ENCODE data around the gene TTLL11. TPM values are rescaled to one million over a fixed set of nuclear protein-coding genes. Genes with fewer than 3 reads are reported as not detected.

Gene TTLL11
- total RNA-seq, 4 donors from 2014 or later = 7.9 to 14.4 (median 9.7) TPM

DNA sequence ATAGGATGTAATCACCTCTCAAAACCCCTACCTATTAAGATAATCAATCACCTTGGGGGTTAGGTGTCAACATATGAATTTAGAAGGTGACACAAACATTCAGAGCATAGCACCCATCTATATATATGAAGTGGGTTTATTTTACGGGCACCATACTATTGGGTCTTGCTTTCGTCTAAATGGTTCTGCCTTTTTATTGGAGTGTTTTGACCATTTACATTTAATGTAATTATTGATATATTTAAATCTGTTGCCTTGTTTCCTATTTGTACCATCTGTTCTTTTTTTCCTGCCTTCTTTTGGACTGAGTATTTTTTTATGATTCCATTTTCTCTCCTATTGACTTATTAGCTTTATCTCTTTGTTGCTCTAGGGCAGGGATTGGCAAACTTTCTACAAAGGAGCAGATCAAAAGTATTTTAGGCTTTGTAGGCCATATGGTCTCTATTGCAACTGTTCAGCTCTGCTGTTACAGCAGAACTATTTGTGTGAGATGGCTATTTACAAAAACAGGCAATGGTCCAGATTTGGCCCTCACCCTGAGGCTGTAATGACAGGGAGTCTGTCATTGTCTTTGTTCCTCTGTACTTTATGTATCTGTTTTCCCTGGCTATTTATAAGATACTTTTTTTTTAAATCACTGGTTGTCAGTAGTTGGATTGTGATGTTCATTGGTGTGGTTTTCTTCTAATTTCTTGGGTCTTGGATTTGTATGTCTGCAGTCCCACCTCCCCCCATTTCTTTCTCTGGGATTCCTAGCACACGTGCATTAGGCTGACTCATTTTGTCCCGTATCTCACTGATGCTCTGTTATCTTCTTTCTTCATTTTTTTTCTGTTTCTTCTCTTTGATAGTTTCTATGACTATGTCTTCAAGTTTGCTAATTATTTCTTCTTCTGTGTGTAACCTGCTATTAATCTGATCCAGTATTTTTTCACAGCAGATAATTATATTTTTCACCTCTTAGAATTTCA lies 314.6 kb downstream of the TTLL11 start:
- Histone ChIP-seq H3K27ac (no peak overlapping the region), H3K9me3 (no peaks in the 10 kb centered on the region), H3K27me3 (no peaks in the 10 kb centered on the region), H3K36me3 (peaks cover 36 to 54% of the 10 kb centered on the region in 2 donors), H3K4me3 (replicated peaks in 1 of 3) (no peak overlapping the region), H3K4me1 (peaks cover 6 to 9% of the 10 kb centered on the region in 2 donors)
- DNase-seq = no peak
- intact Hi-C loops (cut with DNase I) = no loop called here
- TF ChIP-seq POLR2A (IDR thresholded peaks at IDR 0.05) = no peak
- TF ChIP-seq, protein P1, sequence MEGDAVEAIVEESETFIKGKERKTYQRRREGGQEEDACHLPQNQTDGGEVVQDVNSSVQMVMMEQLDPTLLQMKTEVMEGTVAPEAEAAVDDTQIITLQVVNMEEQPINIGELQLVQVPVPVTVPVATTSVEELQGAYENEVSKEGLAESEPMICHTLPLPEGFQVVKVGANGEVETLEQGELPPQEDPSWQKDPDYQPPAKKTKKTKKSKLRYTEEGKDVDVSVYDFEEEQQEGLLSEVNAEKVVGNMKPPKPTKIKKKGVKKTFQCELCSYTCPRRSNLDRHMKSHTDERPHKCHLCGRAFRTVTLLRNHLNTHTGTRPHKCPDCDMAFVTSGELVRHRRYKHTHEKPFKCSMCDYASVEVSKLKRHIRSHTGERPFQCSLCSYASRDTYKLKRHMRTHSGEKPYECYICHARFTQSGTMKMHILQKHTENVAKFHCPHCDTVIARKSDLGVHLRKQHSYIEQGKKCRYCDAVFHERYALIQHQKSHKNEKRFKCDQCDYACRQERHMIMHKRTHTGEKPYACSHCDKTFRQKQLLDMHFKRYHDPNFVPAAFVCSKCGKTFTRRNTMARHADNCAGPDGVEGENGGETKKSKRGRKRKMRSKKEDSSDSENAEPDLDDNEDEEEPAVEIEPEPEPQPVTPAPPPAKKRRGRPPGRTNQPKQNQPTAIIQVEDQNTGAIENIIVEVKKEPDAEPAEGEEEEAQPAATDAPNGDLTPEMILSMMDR (IDR thresholded peaks at IDR 0.05) = no peak
- 92 to 94% methylated on average over 4 of the region's 4 CpGs for WGBS, 2 donors

DNA sequence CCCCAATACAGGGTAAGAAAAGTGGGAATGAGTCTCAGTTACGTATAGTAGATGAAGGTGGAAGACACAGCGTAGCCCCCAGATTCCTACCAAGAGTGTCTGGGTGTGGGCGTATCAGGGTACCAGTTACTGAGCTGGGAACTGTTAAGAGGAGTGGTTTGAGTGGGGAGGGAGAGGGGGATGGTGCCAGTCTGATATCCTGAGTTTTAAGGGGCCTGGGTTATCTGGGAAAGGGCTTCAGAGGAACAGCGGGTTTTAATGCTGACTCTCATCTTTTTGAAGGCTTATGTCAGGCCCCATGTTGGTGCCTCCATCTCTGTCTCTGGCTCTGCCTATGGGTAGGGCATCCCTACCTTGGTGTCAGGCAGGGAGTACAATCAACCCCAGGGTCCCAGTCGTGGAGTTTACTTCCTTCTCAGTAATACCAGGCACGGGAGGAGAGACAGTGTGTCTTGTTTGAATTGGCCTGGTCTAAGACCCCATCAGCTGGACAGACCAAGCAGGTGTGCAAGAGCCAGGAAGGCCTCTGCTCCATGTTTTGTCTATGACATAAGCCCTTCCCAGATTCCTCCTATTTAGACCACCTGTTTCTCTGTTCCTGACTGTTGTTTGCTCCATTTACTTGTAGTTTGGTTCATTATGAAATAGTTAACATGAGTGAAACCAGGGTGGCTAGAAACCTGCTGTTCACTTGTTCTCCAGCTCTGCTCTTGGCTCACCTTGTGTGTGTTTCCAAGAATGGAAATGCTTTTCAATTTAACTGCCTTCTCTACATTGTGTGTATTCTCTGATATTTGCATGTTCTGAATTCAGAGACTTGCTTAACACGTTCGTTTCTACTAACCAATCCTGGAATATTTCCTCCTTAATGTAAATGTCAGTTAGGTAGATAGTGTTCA lies 316.1 kb downstream of the TTLL11 start:
- no peak for TF ChIP-seq POLR2A (IDR thresholded peaks at IDR 0.05)
- TF ChIP-seq, protein P1 (IDR thresholded peaks at IDR 0.05) = no peak
- intact Hi-C loops (cut with DNase I) = no loop called here

DNA sequence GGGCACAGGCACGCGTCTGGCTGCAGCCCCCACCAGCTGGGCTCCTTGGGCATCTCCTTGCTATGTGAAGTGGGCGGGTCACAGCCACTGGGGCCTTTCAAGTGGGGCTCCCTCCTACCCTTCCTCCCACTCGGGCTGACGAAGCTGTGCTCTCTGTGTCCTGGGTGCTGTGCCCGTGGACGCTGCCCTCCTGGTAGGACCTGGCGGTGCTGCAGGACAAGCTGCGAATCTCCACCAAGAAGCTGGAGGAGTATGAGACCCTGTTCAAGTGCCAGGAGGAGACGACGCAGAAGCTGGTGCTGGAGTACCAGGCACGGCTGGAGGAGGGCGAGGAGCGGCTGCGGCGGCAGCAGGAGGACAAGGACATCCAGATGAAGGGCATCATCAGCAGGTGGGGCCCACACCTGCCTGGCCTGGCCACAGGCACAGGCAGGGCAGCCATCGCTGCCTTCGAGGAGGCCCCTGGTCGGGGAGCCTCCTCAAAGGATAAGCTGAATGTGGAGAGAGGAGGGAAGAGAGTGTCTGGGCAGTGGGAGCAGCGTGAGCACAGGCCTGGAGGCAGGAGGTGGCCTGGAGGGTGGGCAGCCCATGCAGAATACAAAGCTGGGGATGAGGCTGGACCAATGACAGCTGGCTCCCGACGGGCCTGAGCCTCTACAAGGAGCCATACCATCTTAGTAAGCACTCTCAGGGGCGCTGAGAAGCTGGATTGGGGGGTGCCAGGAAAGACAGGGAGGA lies 316.9 kb downstream of the TTLL11 start:
- Histone ChIP-seq H3K4me3 (replicated peaks in 1 of 3) (no peak overlapping the region), H3K9me3 (no peaks in the 10 kb centered on the region), H3K36me3 (peaks cover 32 to 43% of the 10 kb centered on the region in 2 donors), H3K27me3 (no peaks in the 10 kb centered on the region), H3K4me1 (peaks cover 12 to 19% of the 10 kb centered on the region in 2 donors), H3K27ac (no peak overlapping the region)
- TF ChIP-seq, protein P1 (IDR thresholded peaks at IDR 0.05) = no peak
- TF ChIP-seq POLR2A (IDR thresholded peaks at IDR 0.05) = no peak
- WGBS, 2 donors = 93 to 96% methylated on average over 21 to 23 of the region's 23 CpGs
- intact Hi-C loops (cut with DNase I) = no loop called here
- DNase-seq = no peak

More for the DNA sequence above, 316.1 kb downstream of the TTLL11 start:
- Histone ChIP-seq H3K4me1 (peaks cover 11 to 12% of the 10 kb centered on the region in 2 donors), H3K27ac (no peak overlapping the region), H3K4me3 (replicated peaks in 1 of 3) (no peak overlapping the region), H3K27me3 (no peaks in the 10 kb centered on the region), H3K36me3 (peaks cover 41 to 49% of the 10 kb centered on the region in 2 donors), H3K9me3 (no peaks in the 10 kb centered on the region)
- DNase-seq = no peak
- WGBS, 2 donors = 92 to 95% methylated on average over 8 of the region's 8 CpGs

DNA sequence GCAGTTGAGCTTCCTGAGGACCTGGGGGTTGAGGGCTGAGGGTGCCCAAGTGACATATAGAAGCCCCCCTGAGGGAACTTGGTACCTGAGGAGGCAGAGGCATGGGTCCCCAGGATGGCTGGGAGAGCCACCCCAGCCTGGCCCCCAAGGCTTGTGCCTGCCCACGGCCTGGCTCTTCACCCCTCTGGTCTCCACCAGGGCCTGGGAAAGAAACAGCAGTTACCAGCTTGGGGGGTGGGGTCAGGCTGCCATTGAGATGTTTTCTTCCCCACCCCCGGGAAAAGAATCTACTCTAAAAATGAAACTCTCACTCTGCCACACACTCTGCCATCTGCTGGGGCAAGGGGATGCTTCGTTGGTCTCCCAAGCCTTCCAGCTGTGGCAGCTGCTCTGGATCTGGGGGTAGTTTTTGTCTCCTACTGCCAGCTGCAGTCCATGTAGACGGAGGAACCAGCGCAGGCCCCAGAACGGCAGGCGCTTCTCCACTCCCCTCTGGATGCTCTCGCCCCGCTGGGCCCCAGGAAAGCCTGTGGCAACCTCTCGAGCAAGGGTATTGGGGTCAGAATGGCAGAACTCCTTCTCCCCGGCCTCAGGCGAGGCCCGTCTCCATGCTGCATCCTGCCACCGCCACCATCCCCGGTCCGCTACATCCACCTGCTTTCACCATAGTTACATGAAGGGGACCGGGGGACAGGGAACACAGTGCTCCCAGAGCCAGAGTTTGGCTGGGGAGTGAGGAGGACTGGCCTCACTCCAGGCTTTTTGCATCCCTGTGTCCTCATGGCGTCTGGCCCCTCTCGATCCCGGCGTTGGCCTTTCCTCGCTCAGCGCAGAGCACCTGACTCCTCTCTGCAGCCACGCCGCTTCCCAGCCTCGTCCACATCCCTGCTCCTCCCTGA lies 318.1 kb downstream of the TTLL11 start:
- H3K36me3 ChIP-seq = peaks cover 37 to 44% of the 10 kb centered on the region in 2 donors
- H3K4me3 ChIP-seq (replicated peaks in 1 of 3) = no peak overlapping the region
- no peak overlapping the region for H3K27ac ChIP-seq
- TF ChIP-seq, protein P1 (IDR thresholded peaks at IDR 0.05) = no peak
- TF ChIP-seq POLR2A (IDR thresholded peaks at IDR 0.05) = no peak
- no peak for DNase-seq
- no peaks in the 10 kb centered on the region for H3K9me3 ChIP-seq
- intact Hi-C loops (cut with DNase I) = no loop called here
- no peaks in the 10 kb centered on the region for H3K27me3 ChIP-seq
- peaks cover 12 to 19% of the 10 kb centered on the region in 2 donors for H3K4me1 ChIP-seq
- WGBS, 2 donors = 93 to 94% methylated on average over 25 to 26 of the region's 26 CpGs
